Urinary bladder (tissue), 4 donors: ENCODE results near the gene ADAMTS1. TPM values are rescaled to one million over a fixed set of nuclear protein-coding genes. Genes with fewer than 3 reads are reported as not detected.
"Not testable (repeated sequence)": the region's sequence is repeated elsewhere in the genome, so short reads cannot be mapped to it uniquely, and the experiment has no call there.

Source experiments
- DNase-seq: peaks from one replicate; pipeline ENCODE4 v3.0.0-alpha.2; 2015; ENCODE audit errors: extremely low spot score
- H3K27ac ChIP-seq: one replicate; pipeline ENCODE4 v1.5.1; 2013; ENCODE audit warnings: low read depth, mild to moderate bottlenecking, moderate library complexity
- H3K36me3 ChIP-seq: one replicate; pipeline ENCODE4 v1.6.1; 2013; ENCODE audit warnings: mild to moderate bottlenecking, moderate library complexity; ENCODE audit not compliant: insufficient read depth
- H3K4me1 ChIP-seq: one replicate; pipeline ENCODE4 v1.6.1; 2013; ENCODE audit warnings: mild to moderate bottlenecking, moderate library complexity; ENCODE audit not compliant: insufficient read depth
- H3K4me3 ChIP-seq: one replicate; pipeline ENCODE4 v1.5.1; 2013; ENCODE audit warnings: low read depth, low read length
- WGBS: extraction: QIAGEN DNeasy Blood & Tissue Kit; methylation state at CpG from one replicate; pipeline ENCODE4 v1.1.7; 2013; 5-methylcytosine and 5-hydroxymethylcytosine counted together
- polyA plus RNA-seq: library from polyadenylated mRNA; stranded (reverse); fragments of 200-250 nt; gene quantifications from one replicate; pipeline ENCODE4 v1.2.3, GENCODE V29; 2013
- total RNA-seq: library from RNA; depleted of rRNA; stranded (reverse); fragments of >200 nt; gene quantifications from one replicate; pipeline ENCODE4 v1.2.3, GENCODE V29; 2014
- donor health status: healthy with polysubstance abuse.
- donor health status: healthy.

ADAMTS1 gene
- total RNA-seq, result 96.6 TPM
- 299 TPM for polyA plus RNA-seq

DNA sequence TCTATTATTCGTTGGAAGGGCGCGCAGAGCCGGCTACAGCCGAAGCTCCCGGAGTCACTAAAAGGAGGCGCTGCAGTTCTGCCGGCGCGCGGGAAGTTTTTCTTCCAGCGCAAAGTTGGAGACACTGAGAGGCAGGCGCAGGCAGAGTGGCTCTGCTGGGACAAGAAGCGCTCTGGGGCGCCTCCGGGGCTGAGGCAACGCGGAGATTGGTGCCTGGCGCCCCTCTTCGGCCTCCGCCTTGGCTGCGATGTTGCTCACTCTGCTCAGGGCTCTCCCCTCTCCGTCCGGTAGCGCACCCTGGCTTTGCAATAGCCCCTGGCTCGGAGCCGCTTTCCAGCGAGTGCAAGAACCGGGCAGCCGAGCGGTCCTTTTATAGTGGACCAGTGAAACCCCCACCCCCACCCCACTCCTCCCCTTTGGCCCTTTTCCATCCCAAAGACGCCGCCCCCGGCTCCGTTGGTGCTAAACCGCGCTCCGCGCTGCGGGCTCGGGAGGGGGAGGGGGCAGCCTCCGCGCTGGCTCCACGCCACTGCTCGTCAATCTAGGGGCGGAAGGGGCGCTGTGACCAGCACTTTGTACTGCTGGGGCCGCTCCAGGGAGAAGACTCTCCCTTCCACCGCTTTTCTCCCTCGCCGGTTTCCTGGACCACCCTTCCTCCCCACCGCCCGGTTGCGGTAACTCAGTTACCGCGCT, at the start of gene ADAMTS1:
TSS of gene ADAMTS1 (minus strand) at position 344 of the 693 bp plus-strand sequence. CDS start 455 bp downstream, outside the sequence.
- H3K36me3 ChIP-seq, result peaks cover under 1% of the 10 kb centered on the region
- no peaks in the 10 kb centered on the region for H3K4me1 ChIP-seq
- under 1% methylated on average over 56 of the region's 56 CpGs for WGBS
- DNase-seq, result peak; percentile 92
- H3K4me3 ChIP-seq, result peak within 1 kb of the TSS; percentile 79
- peak within 1 kb of the TSS; percentile 83 for H3K27ac ChIP-seq

- 79% methylated on average over 1 of the region's 1 CpG for WGBS
- H3K4me3 ChIP-seq, result no peak overlapping the region
- no peaks in the 10 kb centered on the region for H3K4me1 ChIP-seq
- no peak overlapping the region for H3K27ac ChIP-seq
- no peak for DNase-seq
- H3K36me3 ChIP-seq, result no peaks in the 10 kb centered on the region
Measured at GRCh38 chr21:26892151-26892550, 46.9 kb upstream of the ADAMTS1 start.

DNA sequence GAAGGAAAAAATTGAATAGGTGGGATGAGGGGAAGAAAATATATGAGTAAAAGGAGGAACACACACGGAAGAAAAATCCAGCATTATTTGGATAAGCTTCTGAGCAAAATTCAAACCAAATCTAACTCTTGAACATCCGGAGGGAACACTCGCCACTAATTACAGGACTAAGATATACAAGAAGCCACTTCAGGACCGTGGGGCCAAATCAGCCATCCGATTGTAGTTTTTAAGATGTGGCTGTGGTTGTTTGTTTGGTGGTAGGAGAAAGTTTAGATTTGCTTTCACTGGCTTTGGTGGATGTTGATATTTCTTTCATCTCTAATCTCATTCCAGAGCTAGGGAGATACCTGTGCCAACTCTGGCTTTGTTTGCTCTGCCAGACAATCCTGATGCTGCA, 43.7 kb upstream of the ADAMTS1 start:
- no peak overlapping the region for H3K27ac ChIP-seq
- 60% methylated on average over 5 of the region's 5 CpGs for WGBS

GRCh38 chr21:26888256-26888655, 43.0 kb upstream of the ADAMTS1 start:
- Histone ChIP-seq H3K27ac (no peak overlapping the region), H3K4me1 (no peaks in the 10 kb centered on the region), H3K36me3 (no peaks in the 10 kb centered on the region), H3K4me3 (no peak overlapping the region)
- no peak for DNase-seq

More for the DNA sequence above, 43.7 kb upstream of the ADAMTS1 start:
- no peaks in the 10 kb centered on the region for H3K4me1 ChIP-seq
- no peak overlapping the region for H3K4me3 ChIP-seq
- no peaks in the 10 kb centered on the region for H3K36me3 ChIP-seq
- no peak for DNase-seq

GRCh38 chr21:26887251-26887650, 42.0 kb upstream of the ADAMTS1 start:
- Histone ChIP-seq H3K36me3 (no peaks in the 10 kb centered on the region), H3K27ac (no peak overlapping the region), H3K4me1 (no peaks in the 10 kb centered on the region), H3K4me3 (no peak overlapping the region)
- WGBS, result 27% methylated on average over 3 of the region's 3 CpGs
- DNase-seq, result peak; percentile 58

DNA sequence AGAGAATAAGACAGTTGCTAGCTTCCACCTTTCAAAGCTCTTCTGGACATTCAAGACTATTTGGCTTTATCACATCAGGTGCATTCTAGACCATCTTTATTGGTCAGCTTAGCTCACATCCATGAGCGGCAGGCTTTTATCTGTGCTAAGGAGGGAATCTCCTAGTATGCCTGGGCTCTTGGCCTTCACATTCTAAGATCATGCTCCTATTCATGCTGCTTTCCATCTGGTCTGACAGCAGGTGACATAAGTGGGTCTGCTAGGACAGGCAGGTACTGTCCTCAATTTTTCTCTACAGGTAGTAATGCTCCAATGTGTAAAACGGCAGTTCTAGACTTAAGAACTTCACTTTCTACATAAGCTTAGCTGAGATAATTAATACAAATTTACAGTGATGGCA, 39.2 kb upstream of the ADAMTS1 start:
- Histone ChIP-seq H3K4me3 (no peak overlapping the region), H3K4me1 (no peaks in the 10 kb centered on the region), H3K36me3 (no peaks in the 10 kb centered on the region), H3K27ac (no peak overlapping the region)
- no peak for DNase-seq
- 97% methylated on average over 2 of the region's 2 CpGs for WGBS

- Histone ChIP-seq H3K4me3 (no peak overlapping the region), H3K27ac (no peak overlapping the region), H3K4me1 (no peaks in the 10 kb centered on the region), H3K36me3 (no peaks in the 10 kb centered on the region)
- no peak for DNase-seq
- WGBS, result 80% methylated on average over 2 of the region's 2 CpGs
Measured at GRCh38 chr21:26883768-26884167, 38.6 kb upstream of the ADAMTS1 start.

- H3K4me1 ChIP-seq, result no peaks in the 10 kb centered on the region
- no peak overlapping the region for H3K4me3 ChIP-seq
- DNase-seq, result no peak
- H3K27ac ChIP-seq, result no peak overlapping the region
- H3K36me3 ChIP-seq, result no peaks in the 10 kb centered on the region
- 61% methylated on average over 4 of the region's 4 CpGs for WGBS
Measured at GRCh38 chr21:26881504-26882228, 36.5 kb upstream of the ADAMTS1 start.

GRCh38 chr21:26877018-26877417, 31.8 kb upstream of the ADAMTS1 start:
- H3K4me3 ChIP-seq, result no peak overlapping the region
- no peaks in the 10 kb centered on the region for H3K4me1 ChIP-seq
- no peak for DNase-seq
- H3K36me3 ChIP-seq, result no peaks in the 10 kb centered on the region
- no peak overlapping the region for H3K27ac ChIP-seq
- WGBS, result 71% methylated on average over 6 of the region's 6 CpGs

GRCh38 chr21:26874347-26874746, 29.1 kb upstream of the ADAMTS1 start:
- 94% methylated on average over 1 of the region's 1 CpG for WGBS
- no peak for DNase-seq
- no peak overlapping the region for H3K4me3 ChIP-seq
- no peaks in the 10 kb centered on the region for H3K4me1 ChIP-seq
- no peak overlapping the region for H3K27ac ChIP-seq
- no peaks in the 10 kb centered on the region for H3K36me3 ChIP-seq

GRCh38 chr21:26865857-26866256, 20.6 kb upstream of the ADAMTS1 start:
- WGBS, result 94% methylated on average over 3 of the region's 3 CpGs
- no peak for DNase-seq
- H3K4me1 ChIP-seq, result no peaks in the 10 kb centered on the region

GRCh38 chr21:26856871-26857350, 11.7 kb upstream of the ADAMTS1 start:
- not testable (repeated sequence) for H3K27ac ChIP-seq, H3K36me3 ChIP-seq, H3K4me1 ChIP-seq, DNase-seq, H3K4me3 ChIP-seq
- 95% methylated on average over 7 of the region's 7 CpGs for WGBS

More at GRCh38 chr21:26865857-26866256, 20.6 kb upstream of the ADAMTS1 start:
- Histone ChIP-seq H3K36me3 (no peaks in the 10 kb centered on the region), H3K27ac (no peak overlapping the region), H3K4me3 (no peak overlapping the region)

GRCh38 chr21:26854695-26855094, 9.5 kb upstream of the ADAMTS1 start:
- H3K27ac ChIP-seq, DNase-seq, H3K36me3 ChIP-seq, H3K4me1 ChIP-seq, H3K4me3 ChIP-seq: not testable (repeated sequence)
- WGBS, result 98% methylated on average over 14 of the region's 14 CpGs

DNA sequence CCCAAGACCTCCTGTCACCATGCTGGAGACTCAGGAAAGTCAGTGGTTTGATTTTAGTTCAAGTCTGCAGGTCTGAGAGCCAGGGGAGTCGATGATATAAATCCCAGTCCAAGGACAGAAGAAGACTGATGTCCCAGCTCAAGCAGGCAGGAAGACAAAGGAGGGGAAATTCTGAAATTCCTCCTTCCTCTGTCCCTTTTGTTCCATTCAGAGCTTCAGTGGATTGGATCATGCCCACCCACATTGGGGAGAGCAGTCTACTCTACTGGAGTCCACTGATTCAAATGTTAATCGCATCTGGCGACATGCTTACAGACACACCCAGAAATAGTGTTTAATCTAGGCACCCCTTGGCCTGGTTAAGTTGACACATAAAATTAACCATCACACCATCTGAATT, 7.2 kb upstream of the ADAMTS1 start:
- Histone ChIP-seq H3K36me3 (no peaks in the 10 kb centered on the region), H3K27ac (no peak overlapping the region), H3K4me1 (no peaks in the 10 kb centered on the region), H3K4me3 (no peak overlapping the region)
- WGBS, result 96% methylated on average over 3 of the region's 3 CpGs
- DNase-seq, result no peak
